Endometrial microvascular endothelial cells (primary cell): ENCODE results near the gene B4GAT1. TPM values are rescaled to one million over a fixed set of nuclear protein-coding genes. Genes with fewer than 3 reads are reported as not detected.
"Not testable (repeated sequence)": the region's sequence is repeated elsewhere in the genome, so short reads cannot be mapped to it uniquely, and the experiment has no call there.

ENCODE experiments used
- in situ Hi-C: cut with HindIII; loops from 2 replicates; pipeline ENCODE4 v1.10.0; 2017; ENCODE audit warnings: low sequenced_read_pairs, low pct_unique_long_range_greater_than_20kb; ENCODE audit errors: inconsistent ontology term
- total RNA-seq: library from RNA; depleted of rRNA; stranded (reverse); fragments of >200 nt; gene quantifications from one replicate; pipeline ENCODE4 v1.2.3, GENCODE V29; 2015; ENCODE audit errors: inconsistent ontology term

B4GAT1 gene
- total RNA-seq, 1 donor from 2014 or later: 27.8 TPM

DNA sequence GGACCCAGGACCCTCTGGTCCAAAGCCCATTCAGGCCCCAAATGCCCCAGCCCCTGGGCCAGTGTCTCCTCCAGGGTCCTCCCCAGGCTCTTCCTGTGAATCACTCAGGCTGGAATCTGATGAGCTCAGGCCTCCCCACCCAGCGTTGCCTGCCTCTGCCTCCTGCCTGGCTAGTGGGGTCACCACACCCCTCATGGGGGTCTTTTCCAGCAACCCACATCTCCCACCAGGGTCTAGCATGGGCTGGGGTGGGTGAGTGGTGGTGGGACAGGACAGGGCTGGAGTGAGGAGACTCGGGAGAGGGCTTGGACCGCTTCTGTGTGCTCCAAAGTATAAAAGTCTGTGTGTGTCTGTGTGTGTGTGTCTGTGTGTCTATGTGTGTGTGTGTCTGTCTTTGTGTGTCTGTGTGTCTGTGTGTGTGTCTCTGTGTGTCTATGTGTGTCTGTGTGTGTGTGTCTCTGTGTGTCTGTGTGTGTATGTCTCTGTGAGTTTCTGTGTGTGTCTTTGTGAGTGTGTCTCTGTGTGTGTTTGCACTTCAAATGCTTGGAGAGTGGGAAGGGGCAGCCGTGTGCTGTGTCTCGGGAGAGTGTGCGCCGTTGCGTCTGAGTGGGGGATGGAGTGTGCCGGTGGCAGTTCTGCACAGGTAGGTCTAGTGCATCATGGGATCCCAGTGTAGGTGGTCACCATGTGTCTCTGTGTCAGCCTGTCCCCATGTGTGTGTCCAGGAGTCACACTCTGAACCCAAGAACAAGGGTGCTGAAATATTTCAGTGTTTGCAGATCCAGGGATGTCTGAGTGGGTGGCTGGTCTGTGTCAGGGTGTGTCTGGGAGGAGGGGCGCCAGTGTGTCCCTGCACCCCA is 20.0 kb downstream of the B4GAT1 start:
- in situ Hi-C loops: no loop called here

DNA sequence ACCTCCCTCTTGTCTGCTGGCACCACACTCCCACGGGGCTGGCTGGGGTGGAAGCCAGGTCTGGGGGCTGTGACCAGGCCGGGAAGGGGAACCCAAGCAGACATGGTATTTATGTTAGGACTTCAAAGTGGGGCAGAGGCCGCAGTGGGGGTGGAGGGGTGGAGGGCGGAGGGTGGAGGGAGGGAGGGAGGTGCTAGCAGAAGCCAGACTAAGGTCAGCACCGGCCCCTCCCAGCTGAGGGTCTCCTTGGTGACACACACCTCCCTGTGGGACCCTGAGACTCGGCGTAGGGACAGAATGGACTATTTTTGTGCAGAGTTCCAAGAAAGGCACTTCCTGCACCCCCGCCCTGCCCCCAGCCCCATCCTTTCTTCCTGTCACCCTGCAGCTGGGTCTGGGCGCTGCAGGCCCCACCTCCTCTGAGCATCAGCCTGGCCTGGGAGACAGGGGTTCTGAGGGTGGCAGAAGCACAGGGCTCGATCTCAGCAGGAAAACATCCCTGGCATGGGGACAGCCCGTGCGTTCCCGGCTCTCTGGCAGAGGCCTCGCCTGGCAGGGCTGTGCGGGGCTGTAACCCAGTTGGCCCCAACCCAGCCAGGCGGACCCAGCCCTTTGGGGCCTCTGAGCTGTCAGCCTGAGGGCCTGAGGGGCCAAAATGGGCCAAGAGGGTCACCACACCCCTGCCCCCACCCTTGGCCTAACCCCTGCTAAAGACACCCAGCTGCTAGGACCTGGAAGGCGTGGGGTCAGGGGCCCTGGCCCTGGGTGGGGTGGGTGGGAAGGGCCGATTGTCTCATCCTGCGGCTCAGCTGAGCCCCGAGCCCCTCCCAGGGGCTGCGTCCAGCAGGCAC is 20.9 kb downstream of the B4GAT1 start:
- in situ Hi-C loops: no loop called here

GRCh38 chr11:66325263-66325671 is 22.2 kb downstream of the B4GAT1 start:
- in situ Hi-C loops: no loop called here

DNA sequence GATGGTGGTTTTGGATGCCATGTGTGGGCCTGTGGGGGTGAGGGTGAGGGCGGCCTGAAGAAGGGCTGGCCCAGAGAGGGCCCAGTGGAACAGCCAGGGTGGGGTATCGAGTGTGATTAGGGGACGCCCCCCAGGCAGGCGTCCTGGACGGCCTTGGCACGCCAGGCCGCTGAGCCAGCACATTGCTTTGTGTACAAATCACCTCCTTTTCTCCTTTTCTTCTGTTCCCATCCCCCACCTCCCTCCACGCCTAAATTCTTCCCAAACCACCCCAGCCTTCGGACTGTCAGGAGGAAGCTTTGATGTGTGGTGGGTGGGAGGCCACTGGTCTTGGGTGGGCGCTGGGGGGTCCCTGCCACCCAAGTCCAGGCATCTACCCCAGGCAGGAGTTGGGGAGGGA is 22.8 kb downstream of the B4GAT1 start:
- in situ Hi-C loops: no loop called here

GRCh38 chr11:66323684-66324083 is 23.7 kb downstream of the B4GAT1 start:
- in situ Hi-C loops: no loop called here

DNA sequence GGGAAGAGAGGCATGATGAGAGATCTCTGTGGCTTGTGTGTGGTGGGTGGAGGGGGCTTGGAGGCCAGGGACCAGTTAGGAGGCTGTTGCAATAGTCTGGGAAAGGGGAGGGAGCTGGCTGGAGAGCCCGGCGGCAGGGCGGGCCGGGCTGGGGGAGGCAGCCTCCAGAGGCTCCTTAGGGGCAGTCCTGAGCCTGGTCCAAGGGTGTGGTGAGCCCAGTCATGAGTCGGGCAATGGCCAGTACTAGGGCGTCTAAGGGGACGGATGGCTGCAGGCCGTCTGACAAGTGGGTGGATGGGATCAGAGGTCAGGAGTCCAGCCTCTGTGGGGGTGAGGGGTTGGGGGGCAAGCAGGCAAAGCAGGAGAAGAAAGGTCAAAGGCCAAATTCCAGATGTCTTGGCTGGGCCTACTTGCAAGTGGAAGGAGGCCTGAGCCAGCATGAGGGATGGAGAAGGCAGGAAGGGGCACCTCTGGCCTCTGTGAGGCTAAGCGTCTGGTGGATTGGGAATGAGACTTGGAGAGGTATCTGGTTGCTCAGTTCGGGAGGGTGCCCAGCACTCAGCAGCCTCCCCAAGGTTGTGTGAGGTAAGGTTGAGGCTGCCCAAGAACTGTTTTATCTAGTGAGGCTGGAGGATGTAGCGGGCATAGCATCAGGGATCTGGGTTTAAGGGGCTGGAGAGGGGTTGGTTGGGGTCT is 24.5 kb downstream of the B4GAT1 start:
- in situ Hi-C loops: no loop called here

GRCh38 chr11:66321606-66322005 is 25.8 kb downstream of the B4GAT1 start:
- in situ Hi-C loops: no loop called here

DNA sequence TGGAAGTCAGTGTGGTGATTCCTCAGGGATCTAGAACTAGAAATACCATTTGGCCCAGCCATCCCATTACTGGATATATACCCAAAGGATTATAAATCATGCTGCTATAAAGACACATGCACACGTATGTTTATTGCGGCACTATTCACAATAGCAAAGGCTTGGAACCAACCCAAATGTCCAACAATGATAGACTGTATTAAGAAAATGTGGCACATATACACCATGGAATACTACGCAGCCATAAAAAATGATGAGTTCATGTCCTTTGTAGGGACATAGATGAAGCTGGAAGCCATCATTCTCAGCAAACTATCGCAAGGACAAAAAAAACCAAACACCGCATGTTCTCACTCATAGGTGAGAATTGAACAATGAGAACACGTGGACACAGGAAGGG is 26.7 kb downstream of the B4GAT1 start:
- in situ Hi-C loops: not testable (repeated sequence)

DNA sequence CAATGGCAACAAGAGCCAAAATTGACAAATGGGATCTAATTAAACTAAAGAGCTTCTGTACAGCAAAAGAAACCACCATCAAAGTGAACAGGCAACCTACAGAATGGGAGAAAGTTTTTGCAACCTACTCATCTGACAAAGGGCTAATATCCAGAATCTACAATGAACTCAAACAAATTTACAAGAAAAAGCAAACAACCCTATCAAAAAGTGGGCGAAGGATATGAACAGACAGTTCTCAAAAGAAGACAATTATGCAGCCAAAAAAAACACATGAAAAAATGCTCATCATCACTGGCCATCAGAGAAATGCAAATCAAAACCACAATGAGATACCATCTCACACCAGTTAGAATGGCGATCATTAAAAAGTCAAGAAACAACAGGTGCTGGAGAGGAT is 27.1 kb downstream of the B4GAT1 start:
- in situ Hi-C loops: not testable (repeated sequence)

DNA sequence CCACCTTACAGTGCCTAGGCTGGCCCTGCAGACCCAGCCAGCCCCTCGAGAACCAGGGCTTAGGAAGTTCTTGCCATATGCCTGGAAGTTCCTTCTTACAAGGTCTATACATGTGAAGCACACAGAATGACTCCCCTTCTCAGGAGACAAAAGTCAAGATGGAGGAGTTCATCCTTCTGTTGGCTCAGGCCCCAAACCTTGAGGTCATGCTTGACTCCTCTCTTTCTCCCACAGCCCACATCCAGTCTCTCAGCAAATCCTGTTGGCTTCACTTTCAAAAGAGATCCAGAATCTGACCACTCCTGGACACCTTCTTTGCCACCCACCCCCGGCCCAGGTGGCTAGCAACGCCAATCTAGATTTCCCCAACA is 28.8 kb downstream of the B4GAT1 start:
- in situ Hi-C loops: no loop called here

- in situ Hi-C loops: no loop called here
These were observed 29.5 kb downstream of the B4GAT1 start for GRCh38 chr11:66317723-66318599.

GRCh38 chr11:66317322-66317722 is 30.1 kb downstream of the B4GAT1 start:
- in situ Hi-C loops: no loop called here

- in situ Hi-C loops: no loop called here
These were observed 30.6 kb downstream of the B4GAT1 start, which contains the start of gene CD248 for GRCh38 chr11:66316849-66317251. TSS of gene CD248 (minus strand) at chr11:66317044. CDS start at chr11:66317027, 17 bp downstream.

DNA sequence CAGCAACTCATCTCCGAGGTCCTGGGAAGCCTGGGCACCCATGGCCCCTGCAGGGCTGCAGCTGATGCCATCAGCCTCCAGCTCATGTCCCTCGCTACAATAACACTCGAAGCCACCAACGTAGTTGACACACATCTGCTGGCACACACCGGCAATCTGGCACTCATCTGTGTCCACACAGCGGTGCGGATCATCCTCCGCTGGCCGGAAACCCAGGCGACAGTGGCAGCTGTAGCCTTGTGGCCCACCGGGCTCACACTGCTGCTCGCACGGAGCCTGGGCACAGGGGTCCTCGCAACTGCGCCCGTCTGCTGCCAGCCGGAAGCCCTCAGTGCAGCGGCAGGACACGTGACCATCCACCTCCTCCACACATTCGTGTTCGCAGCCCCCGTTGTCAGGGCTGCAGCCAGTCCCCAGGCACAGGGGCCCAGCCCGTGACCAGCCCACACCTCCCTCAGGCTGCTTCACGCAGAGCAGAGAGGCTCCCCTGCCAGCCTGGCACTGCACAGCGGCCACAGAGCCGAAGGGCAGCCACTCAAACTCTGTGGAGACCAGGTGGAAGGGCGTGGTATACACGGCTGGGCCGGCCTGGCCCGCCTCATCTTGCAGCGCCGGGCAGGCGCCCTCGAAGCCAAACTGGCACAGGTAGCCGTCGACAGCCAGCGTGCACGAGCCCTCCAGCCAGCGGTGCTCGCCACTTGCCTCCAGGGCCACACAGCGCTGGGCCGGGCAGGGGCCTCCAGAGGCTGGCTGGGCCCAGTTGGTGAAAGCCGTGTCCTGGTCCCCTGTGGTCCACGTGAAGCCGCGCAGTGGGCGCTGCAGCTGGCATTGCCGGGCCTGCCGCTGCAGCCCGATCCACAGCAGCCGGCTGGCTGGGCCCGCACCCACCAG is 31.3 kb downstream of the B4GAT1 start:
- in situ Hi-C loops: no loop called here

- in situ Hi-C loops: no loop called here
These were observed 31.9 kb downstream of the B4GAT1 start for GRCh38 chr11:66315498-66315885.

- in situ Hi-C loops: no loop called here
These were observed 32.6 kb downstream of the B4GAT1 start for GRCh38 chr11:66314561-66315497.

- in situ Hi-C loops: no loop called here
These were observed 33.3 kb downstream of the B4GAT1 start for GRCh38 chr11:66314186-66314501.
